Non-pigmented ciliary epithelial cell (primary cell): Measurements from ENCODE around the gene PPP1R12C.
"Not testable (repeated sequence)": the region's sequence is repeated elsewhere in the genome, so short reads cannot be mapped to it uniquely, and the experiment has no call there.

Source experiments
- DNase-seq: peaks from one replicate; pipeline ENCODE4 v3.0.0-alpha.2; 2010; ENCODE audit warnings: low read depth

PPP1R12C gene

GRCh38 chr19:55111238-55111831 lies 6.1 kb downstream of the PPP1R12C start:
- DNase-seq, result no peak

GRCh38 chr19:55109527-55110291 lies 7.7 kb downstream of the PPP1R12C start:
- DNase-seq, result no peak

GRCh38 chr19:55107252-55107651 lies 10.2 kb downstream of the PPP1R12C start:
- DNase-seq, result not testable (repeated sequence)

- no peak for DNase-seq
Observed at GRCh38 chr19:55106591-55106990, 10.8 kb downstream of the PPP1R12C start.

- DNase-seq, result no peak
Observed at GRCh38 chr19:55105237-55105636, 12.2 kb downstream of the PPP1R12C start.

- no peak for DNase-seq
Observed at GRCh38 chr19:55103190-55103589, 14.2 kb downstream of the PPP1R12C start.

GRCh38 chr19:55101261-55101660 lies 16.2 kb downstream of the PPP1R12C start:
- DNase-seq, result no peak

GRCh38 chr19:55099557-55100506 lies 17.6 kb downstream of the PPP1R12C start:
- DNase-seq, result no peak

GRCh38 chr19:55098716-55099556 lies 18.5 kb downstream of the PPP1R12C start:
- no peak for DNase-seq

GRCh38 chr19:55097864-55098715 lies 19.3 kb downstream of the PPP1R12C start:
- DNase-seq, result no peak

GRCh38 chr19:55096061-55096701 lies 21.3 kb downstream of the PPP1R12C start:
- DNase-seq, result no peak

GRCh38 chr19:55095260-55096060 lies 22.0 kb downstream of the PPP1R12C start:
- no peak for DNase-seq

- DNase-seq, result no peak
Observed at GRCh38 chr19:55094456-55095259, 22.8 kb downstream of the PPP1R12C start.

GRCh38 chr19:55092423-55093318 lies 24.8 kb downstream of the PPP1R12C start:
- DNase-seq, result no peak

- no peak for DNase-seq
Observed at GRCh38 chr19:55091955-55092354, 25.5 kb downstream of the PPP1R12C start.

- no peak for DNase-seq
Observed at GRCh38 chr19:55091126-55091910, 26.1 kb downstream of the PPP1R12C start.

GRCh38 chr19:55090564-55090963 lies 26.9 kb downstream of the PPP1R12C start:
- DNase-seq, result no peak
